ENCODE data around the gene NCOA3. TPM values are rescaled to one million over a fixed set of nuclear protein-coding genes. Genes with fewer than 3 reads are reported as not detected.
A peak's percentile ranks its signal among the peaks of the same experiment; 100 is the strongest.

Gene NCOA3
- total RNA-seq, 1 donor from 2014 or later: 42.8 TPM

- peak overlapping the region; percentile 5 for H3K27ac Mint-ChIP-seq
These were observed 43.8 kb downstream of the NCOA3 start for GRCh38 chr20:47545499-47545898.

GRCh38 chr20:47546184-47547033, 44.7 kb downstream of the NCOA3 start:
- no peak for TF ChIP-seq CTCF (IDR thresholded peaks at IDR 0.05; ENCODE audit: unreplicated experiment)
- DNase-seq (ENCODE audit: low spot score, unreplicated experiment): no peak
- no peaks in the 10 kb centered on the region for H3K27me3 Mint-ChIP-seq
- peaks cover 11% of the 10 kb centered on the region for H3K4me1 Mint-ChIP-seq (ENCODE audit: low read depth)
- peaks cover 2% of the 10 kb centered on the region for H3K36me3 Mint-ChIP-seq (ENCODE audit: insufficient read depth)
- H3K9me3 Mint-ChIP-seq (ENCODE audit: low read depth): no peaks in the 10 kb centered on the region
- no peak overlapping the region for H3K4me3 Mint-ChIP-seq (ENCODE audit: low read depth)
- H3K27ac Mint-ChIP-seq: peak overlapping the region; percentile 53

More at GRCh38 chr20:47545499-47545898, 43.8 kb downstream of the NCOA3 start:
- peaks cover 12% of the 10 kb centered on the region for H3K4me1 Mint-ChIP-seq (ENCODE audit: low read depth)
- H3K27me3 Mint-ChIP-seq: no peaks in the 10 kb centered on the region
- no peak for DNase-seq (ENCODE audit: low spot score, unreplicated experiment)
- H3K4me3 Mint-ChIP-seq (ENCODE audit: low read depth): no peak overlapping the region
- peaks cover 2% of the 10 kb centered on the region for H3K36me3 Mint-ChIP-seq (ENCODE audit: insufficient read depth)
- H3K9me3 Mint-ChIP-seq (ENCODE audit: low read depth): no peaks in the 10 kb centered on the region
- no peak for TF ChIP-seq CTCF (IDR thresholded peaks at IDR 0.05; ENCODE audit: unreplicated experiment)

- no peaks in the 10 kb centered on the region for H3K27me3 Mint-ChIP-seq
- H3K4me3 Mint-ChIP-seq (ENCODE audit: low read depth): no peak overlapping the region
- no peak for DNase-seq (ENCODE audit: low spot score, unreplicated experiment)
- TF ChIP-seq CTCF (IDR thresholded peaks at IDR 0.05; ENCODE audit: unreplicated experiment): no peak
- H3K27ac Mint-ChIP-seq: peak overlapping the region; percentile 53
- no peaks in the 10 kb centered on the region for H3K9me3 Mint-ChIP-seq (ENCODE audit: low read depth)
- peaks cover 2% of the 10 kb centered on the region for H3K36me3 Mint-ChIP-seq (ENCODE audit: insufficient read depth)
- peaks cover 13% of the 10 kb centered on the region for H3K4me1 Mint-ChIP-seq (ENCODE audit: low read depth)
These were observed 45.3 kb downstream of the NCOA3 start for GRCh38 chr20:47547034-47547387.

- H3K36me3 Mint-ChIP-seq (ENCODE audit: insufficient read depth): peaks cover 6% of the 10 kb centered on the region
- no peak for DNase-seq (ENCODE audit: low spot score, unreplicated experiment)
- H3K27me3 Mint-ChIP-seq: no peaks in the 10 kb centered on the region
- H3K27ac Mint-ChIP-seq: no peak overlapping the region
- no peaks in the 10 kb centered on the region for H3K9me3 Mint-ChIP-seq (ENCODE audit: low read depth)
- no peak overlapping the region for H3K4me3 Mint-ChIP-seq (ENCODE audit: low read depth)
- no peak for TF ChIP-seq CTCF (IDR thresholded peaks at IDR 0.05; ENCODE audit: unreplicated experiment)
- H3K4me1 Mint-ChIP-seq (ENCODE audit: low read depth): peaks cover 6% of the 10 kb centered on the region
These were observed 48.0 kb downstream of the NCOA3 start for GRCh38 chr20:47549671-47550070.

- Mint-ChIP-seq H3K27ac (peak overlapping the region; percentile 1), H3K36me3 (ENCODE audit: insufficient read depth) (peaks cover 8% of the 10 kb centered on the region), H3K9me3 (ENCODE audit: low read depth) (peaks cover 3% of the 10 kb centered on the region), H3K4me1 (ENCODE audit: low read depth) (peaks cover 6% of the 10 kb centered on the region), H3K27me3 (no peaks in the 10 kb centered on the region), H3K4me3 (ENCODE audit: low read depth) (no peak overlapping the region)
- DNase-seq (ENCODE audit: low spot score, unreplicated experiment): no peak
- TF ChIP-seq CTCF (IDR thresholded peaks at IDR 0.05; ENCODE audit: unreplicated experiment): no peak
These were observed 49.5 kb downstream of the NCOA3 start for GRCh38 chr20:47551222-47551621.
